Measurements from ENCODE around the gene PALLD.

GRCh38 chr4:168648929-168649328, 152.1 kb downstream of the PALLD start:
- no peak for TF ChIP-seq CTCF (IDR thresholded peaks at IDR 0.05; ENCODE audit: extremely low read depth in 1 of 2, insufficient read depth in 1 of 2, low read depth in 1 of 2, low read length in 2 of 2)
- no peak for TF ChIP-seq POLR2A (IDR thresholded peaks at IDR 0.05; ENCODE audit: low read depth, low read length)

All from endothelial cell of umbilical vein (primary cell).